T-helper 22 cell (primary cell): ENCODE data around the gene IMPDH2.

Source experiments
- DNase-seq: peaks from one replicate; pipeline ENCODE4 v3.0.0-alpha.2; 2020; ENCODE audit warnings: low read depth

IMPDH2 gene

GRCh38 chr3:49005998-49006397 lies 23.2 kb downstream of the IMPDH2 start:
- DNase-seq, result no peak

- DNase-seq, result no peak
These were observed 23.9 kb downstream of the IMPDH2 start for GRCh38 chr3:49005303-49005680.

- DNase-seq, result no peak
These were observed 24.6 kb downstream of the IMPDH2 start for GRCh38 chr3:49004352-49005302.

GRCh38 chr3:49001155-49001554 lies 28.0 kb downstream of the IMPDH2 start:
- no peak for DNase-seq

- no peak for DNase-seq
These were observed 29.9 kb downstream of the IMPDH2 start for GRCh38 chr3:48999085-48999858.

- no peak for DNase-seq
These were observed 31.2 kb downstream of the IMPDH2 start for GRCh38 chr3:48997714-48998637.

GRCh38 chr3:48997102-48997635 lies 32.0 kb downstream of the IMPDH2 start:
- no peak for DNase-seq

GRCh38 chr3:48996640-48997039 lies 32.6 kb downstream of the IMPDH2 start:
- no peak for DNase-seq

- no peak for DNase-seq
These were observed 35.4 kb downstream of the IMPDH2 start for GRCh38 chr3:48993834-48994233.

- no peak for DNase-seq
These were observed 37.2 kb downstream of the IMPDH2 start for GRCh38 chr3:48991851-48992545.

- no peak for DNase-seq
These were observed 38.3 kb downstream of the IMPDH2 start for GRCh38 chr3:48990636-48991469.

- DNase-seq, result peak; percentile 71
These were observed 39.2 kb downstream of the IMPDH2 start, which contains the start of gene P4HTM for GRCh38 chr3:48989796-48990635. Gene P4HTM, plus strand, starts transcription at chr3:48990241. Its CDS starts 16 bp downstream, at chr3:48990257.

GRCh38 chr3:48989126-48989795 lies 39.9 kb downstream of the IMPDH2 start:
- no peak for DNase-seq

GRCh38 chr3:48985831-48986376 lies 43.3 kb downstream of the IMPDH2 start:
- DNase-seq, result no peak

GRCh38 chr3:48984663-48985062 lies 44.5 kb downstream of the IMPDH2 start:
- no peak for DNase-seq

GRCh38 chr3:48983096-48983495 lies 46.1 kb downstream of the IMPDH2 start:
- DNase-seq, result no peak

- no peak for DNase-seq
These were observed 46.5 kb downstream of the IMPDH2 start for GRCh38 chr3:48982686-48983085.

GRCh38 chr3:48982016-48982415 lies 47.2 kb downstream of the IMPDH2 start:
- no peak for DNase-seq
